Muscle of arm (tissue), 12 donors: Measurements from ENCODE around the gene RPS27. TPM values are rescaled to one million over a fixed set of nuclear protein-coding genes. Genes with fewer than 3 reads are reported as not detected.

Experiments
- DNase-seq: peaks from one replicate; pipeline ENCODE4 v3.0.0-alpha.2; 2013
- polyA plus RNA-seq, 12 donors: library from polyadenylated mRNA; unstranded; fragments of 120-200 nt; gene quantifications; one replicate each; pipeline ENCODE4 v1.2.1, GENCODE V29; 2013; ENCODE audit not compliant: insufficient read length in 12 of 12

RPS27 gene
- polyA plus RNA-seq, 12 donors: 2,545 to 3,821 (median 3,262) TPM

GRCh38 chr1:153956997-153957715 lies 33.4 kb upstream of the RPS27 start:
- no peak for DNase-seq

DNA sequence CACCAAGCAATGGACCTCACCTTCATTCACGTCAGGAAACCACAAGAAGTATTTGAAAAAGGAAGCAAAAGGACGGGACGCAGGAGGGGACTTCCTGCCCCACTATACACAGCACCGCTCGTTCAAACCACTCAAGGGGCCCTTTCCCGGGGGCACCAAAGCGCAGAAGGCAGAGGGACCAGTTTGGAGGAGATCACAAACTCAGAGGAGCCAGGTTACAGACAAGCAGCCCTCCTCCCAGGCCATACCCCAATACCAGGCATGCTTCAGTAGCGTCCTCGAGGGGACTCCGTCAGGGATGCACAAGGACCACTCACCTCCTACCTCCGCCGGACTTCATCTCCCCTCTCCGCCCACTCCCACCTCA lies 32.8 kb upstream of the RPS27 start:
- no peak for DNase-seq

DNA sequence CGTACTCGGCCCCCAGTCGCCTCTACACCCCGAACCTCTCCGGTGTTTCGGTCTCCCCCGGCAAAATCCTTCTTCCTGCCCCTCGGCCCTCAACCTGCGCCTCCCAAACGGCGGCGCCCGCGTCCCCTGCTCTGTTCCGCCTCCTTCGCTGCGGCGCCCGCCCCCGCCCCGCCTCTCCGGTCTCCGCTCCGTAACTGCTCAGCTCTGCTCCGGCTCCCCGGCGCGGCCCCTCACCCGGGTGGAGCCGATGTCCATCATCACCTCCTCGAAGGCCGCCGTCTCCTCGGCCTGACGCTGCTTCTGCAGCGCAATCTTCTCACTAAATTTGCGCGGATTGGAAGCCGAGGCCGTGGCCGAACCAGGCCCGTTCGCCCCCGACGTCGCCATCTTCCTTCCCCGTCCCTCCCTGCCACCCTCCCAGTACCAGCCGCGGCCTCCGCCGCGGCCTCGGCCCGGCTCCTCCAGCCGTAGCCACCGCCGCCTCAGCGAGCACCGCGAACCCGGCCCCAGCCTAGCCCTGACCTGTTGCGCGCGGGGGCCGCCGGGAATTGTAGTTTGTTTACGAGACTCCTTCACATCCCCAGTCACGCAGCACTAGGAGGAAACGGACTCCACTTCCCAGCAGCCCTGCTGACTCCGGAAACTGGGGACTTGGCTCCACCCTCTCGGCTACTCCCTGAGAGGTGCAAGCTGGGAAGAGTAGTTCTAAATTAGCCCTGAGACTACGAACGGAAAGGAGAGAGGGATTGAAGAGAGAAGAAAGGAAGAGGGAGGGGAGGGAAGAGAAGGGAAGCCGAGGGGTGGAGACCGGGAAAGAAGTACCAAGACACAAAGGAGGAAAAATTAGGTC lies 32.2 kb upstream of the RPS27 start, which contains the start of gene CRTC2:
Gene CRTC2, minus strand, starts transcription at position 502 of the 850 bp plus-strand sequence. Its CDS starts 115 bp downstream, at position 387.
- DNase-seq: peak; percentile 98

- no peak for DNase-seq
Observed at GRCh38 chr1:153958961-153959260, 31.7 kb upstream of the RPS27 start.

DNA sequence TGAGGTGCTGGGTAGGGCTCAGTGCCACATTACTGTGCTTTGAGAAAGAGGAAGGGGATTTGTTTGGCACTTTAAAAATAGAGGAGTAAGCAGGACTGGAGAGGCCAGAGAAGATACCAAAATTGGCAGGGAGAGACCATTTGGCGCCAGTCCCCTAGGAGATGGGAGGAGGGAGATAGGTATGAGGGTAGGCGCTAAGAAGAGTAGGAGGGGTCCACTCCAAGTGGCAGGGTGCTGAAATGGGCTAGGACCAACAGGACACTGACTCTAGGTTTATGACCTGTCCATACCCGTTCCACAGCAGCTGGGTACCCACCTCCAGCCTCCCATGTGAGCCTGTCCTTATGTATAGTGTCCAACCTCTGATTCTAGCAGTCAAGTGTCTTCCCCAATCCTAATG lies 31.1 kb upstream of the RPS27 start:
- no peak for DNase-seq

DNA sequence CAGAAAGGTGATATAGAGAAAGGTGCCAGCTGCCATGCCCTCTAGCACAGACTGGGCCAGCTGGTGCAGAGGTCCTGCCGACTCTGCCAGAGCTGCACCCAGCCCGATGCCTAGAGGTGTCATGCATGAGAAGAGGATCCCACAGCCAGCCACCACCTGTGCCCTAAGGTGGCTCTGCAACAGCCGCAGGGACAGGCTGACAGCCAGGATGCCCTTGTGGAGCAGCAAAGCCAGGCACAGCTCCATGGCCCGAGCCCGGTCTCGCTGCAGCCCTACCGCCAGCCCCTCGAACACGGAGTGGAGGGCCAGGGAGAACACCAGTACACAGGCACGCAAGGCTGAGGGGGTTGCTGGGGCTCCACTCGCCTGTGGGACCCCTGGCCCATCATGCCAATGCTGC lies 30.4 kb upstream of the RPS27 start:
- DNase-seq: no peak

DNA sequence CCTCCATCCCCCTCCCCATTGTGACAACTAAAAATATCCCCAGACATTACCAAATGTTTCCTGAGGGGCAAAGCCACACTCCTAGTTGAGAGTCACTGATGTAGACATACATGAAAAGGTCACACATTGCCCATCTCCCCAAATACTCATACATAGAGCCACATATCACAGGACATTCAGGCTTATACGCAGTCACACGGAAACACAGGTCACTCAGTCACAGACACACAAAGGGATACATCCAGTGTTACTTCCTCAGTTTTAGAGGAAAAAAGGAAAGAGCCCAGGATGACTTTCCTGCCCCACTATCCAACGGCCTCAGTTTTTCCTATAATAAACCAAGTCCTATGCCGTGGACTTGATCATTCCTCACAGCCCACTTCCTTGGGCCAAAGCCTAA lies 29.1 kb upstream of the RPS27 start:
- no peak for DNase-seq

GRCh38 chr1:153962088-153963029 lies 28.2 kb upstream of the RPS27 start:
- DNase-seq: no peak

DNA sequence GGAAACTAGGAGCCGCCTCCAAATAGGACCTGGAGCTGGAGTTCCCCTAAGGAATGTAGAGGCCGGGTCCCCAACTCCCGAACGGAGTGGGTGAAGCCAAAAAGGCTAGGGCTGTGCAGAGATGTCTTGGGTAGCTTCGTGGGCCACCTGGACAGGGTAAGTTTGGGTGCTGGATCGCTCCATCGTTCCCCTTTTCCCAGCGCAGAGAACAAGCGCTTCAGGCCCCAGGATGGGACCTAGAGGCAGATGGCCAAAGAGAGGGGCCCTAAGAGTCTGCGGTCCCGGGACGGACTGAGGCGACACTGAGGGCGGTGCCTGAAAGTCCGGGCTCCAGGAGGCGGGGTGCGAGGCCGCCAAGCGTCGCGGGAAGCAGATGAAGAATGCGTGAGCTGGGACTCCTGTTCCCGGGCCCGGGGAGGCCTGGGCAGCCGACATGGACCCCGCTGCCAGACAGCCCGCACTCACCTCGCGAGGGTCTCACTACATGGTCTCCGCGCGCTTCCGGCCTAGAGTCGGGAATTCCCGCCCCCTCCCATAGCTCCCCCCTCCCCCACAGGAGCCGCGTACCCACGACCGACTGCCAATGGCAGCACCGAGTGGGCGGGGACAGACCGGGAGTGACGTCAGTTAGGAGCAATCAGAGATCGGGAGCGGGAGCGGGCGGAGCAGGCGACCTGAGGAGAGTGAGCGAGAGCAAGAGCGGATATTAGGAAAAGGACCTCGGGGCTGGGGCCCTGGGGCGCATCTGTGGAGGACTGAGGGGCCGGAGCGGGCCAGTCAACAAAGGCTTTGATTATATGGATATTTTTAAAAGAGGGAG lies 27.3 kb upstream of the RPS27 start, which contains the start of gene SLC39A1:
Gene SLC39A1, minus strand, starts transcription at position 508 of the 820 bp plus-strand sequence. CDS start 822 bp downstream, outside the sequence.
- peak; percentile 99 for DNase-seq

DNA sequence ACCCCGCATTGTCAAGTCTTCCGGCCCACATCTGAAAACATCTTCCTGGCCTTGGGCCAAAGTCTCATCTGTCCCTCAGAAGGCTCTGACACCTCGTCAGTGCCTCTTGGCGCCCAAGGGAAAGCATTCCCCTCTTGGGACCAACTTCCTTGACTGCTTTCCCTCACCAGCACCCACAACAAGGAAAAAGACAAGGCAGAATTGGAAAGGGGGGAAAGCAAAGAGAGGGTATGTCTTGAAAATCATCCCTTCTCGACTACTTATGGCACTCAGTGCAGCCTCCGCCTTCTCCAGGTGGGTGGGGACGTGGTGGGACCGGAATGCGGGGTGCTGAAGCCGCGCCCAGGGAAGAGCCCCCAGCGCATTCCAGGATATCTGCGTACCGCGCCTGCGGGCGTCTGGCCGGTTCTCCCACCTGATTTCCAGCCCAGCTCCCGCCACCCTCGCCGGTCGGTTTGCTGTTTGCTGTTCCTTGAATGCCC lies 26.7 kb upstream of the RPS27 start:
- no peak for DNase-seq

- DNase-seq: peak; percentile 96
Observed at GRCh38 chr1:153967107-153967999, 23.2 kb upstream of the RPS27 start, which contains the start of gene CREB3L4. Gene CREB3L4 (plus strand): TSS chr1:153967902. CDS start chr1:153968526, 624 bp downstream.

- no peak for DNase-seq
Observed at GRCh38 chr1:153968000-153968363, 22.6 kb upstream of the RPS27 start.

GRCh38 chr1:153968408-153968807 lies 22.2 kb upstream of the RPS27 start:
- no peak for DNase-seq

GRCh38 chr1:153968972-153969371 lies 21.6 kb upstream of the RPS27 start:
- no peak for DNase-seq

- no peak for DNase-seq
Observed at GRCh38 chr1:153970346-153970745, 20.2 kb upstream of the RPS27 start.

GRCh38 chr1:153973071-153973470 lies 17.5 kb upstream of the RPS27 start:
- DNase-seq: no peak

GRCh38 chr1:153973525-153973924 lies 17.0 kb upstream of the RPS27 start:
- DNase-seq: no peak

DNA sequence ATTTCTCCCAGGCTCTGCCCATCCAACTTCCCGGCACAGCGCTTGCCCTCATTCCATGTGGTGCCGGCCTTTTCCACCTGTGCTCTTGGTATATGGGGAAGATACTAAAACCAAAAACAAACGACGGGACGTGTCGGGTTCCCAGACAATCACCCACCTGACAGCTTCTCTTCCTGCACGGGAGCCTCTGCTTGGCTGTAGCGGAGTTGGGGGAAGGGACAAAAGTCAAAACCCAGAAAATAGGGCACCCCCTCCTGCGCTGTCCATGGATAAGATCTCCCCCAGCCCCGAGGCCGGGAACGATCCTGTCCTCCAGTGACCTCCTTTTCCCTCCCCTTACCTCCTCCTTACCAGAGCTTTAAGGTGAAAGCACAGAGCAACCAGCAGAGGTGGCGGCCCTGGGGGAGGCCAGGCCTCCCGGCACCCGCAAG lies 13.7 kb upstream of the RPS27 start:
- no peak for DNase-seq
